Measurements from ENCODE around the gene ARHGAP15. TPM values are rescaled to one million over a fixed set of nuclear protein-coding genes. Genes with fewer than 3 reads are reported as not detected.

The ARHGAP15 gene
- polyA plus RNA-seq, 3 donors = 3.0 to 3.3 (median 3.2) TPM

DNA sequence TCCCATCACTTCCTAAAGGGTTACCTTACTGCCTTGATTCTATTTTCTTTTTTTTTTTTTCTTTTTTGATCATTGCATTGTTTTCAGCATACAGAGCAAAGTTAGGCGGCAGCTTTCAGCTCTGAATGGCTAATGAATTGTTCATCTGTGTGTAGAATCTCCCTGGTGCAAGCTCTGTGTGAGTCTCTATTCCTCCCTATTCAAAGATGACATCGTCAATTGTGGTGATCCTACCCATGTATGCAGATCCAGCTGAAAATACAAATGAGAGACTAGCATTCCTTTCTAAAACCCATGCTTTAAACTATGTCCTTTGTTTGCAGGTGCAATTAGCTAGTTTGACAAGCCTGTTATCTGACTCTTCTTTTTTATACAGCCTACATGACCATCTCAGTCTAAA, 539.0 kb downstream of the ARHGAP15 start:
- no peak for DNase-seq (ENCODE audit: extremely low read depth in 1 of 11, low read depth in 9 of 11, low spot score in 4 of 11)

- no peak for DNase-seq (ENCODE audit: extremely low read depth in 1 of 11, low read depth in 9 of 11, low spot score in 4 of 11)
Measured at GRCh38 chr2:143674051-143674450, 544.8 kb downstream of the ARHGAP15 start.

- no peak for DNase-seq (ENCODE audit: extremely low read depth in 1 of 11, low read depth in 9 of 11, low spot score in 4 of 11)
Measured at GRCh38 chr2:143675021-143675420, 545.8 kb downstream of the ARHGAP15 start.

DNA sequence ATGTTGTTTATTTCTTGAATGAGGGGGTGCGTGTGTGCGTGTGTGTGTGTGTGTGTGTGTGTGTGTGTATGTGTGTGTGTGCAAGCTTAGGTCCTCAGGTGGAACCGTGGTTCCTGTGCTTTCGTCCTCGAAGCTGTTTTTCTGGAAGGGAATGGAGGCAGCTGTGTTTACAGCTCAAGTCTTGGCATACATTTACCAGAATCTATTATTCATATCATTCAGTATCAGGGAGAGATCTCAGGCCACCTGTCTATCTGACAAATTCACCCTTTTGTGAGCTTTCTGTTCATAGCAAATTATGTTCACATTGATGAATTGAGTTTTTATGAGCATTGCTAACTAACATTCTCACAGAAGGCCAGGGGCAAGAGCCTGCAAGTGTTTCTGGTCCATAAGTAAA, 550.4 kb downstream of the ARHGAP15 start:
- no peak for DNase-seq (ENCODE audit: extremely low read depth in 1 of 11, low read depth in 9 of 11, low spot score in 4 of 11)

DNA sequence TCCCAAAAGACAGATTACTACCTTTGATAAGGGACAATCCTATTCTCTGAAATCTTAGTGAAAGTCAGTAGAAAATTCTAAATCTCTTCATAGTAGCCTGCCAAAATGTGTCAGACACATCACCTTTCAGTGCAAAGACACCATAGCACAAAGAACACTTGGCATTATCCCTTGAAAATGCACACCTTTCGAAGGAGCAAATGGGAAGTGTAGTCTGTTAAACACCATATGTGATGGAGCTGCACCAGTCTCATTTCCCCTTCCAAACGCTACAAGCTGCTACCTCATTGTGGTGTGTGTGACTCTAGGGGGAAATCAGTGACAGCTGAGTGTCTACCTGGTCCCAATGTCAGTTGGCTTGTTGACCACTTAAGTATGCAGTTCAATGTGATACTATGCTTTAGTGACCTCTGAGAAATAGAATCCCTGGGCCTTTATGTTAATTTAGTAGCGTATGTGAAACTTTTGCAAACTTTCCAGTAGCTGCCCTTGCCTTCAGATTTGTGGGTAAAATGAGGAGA, 551.7 kb downstream of the ARHGAP15 start:
- DNase-seq (ENCODE audit: extremely low read depth in 1 of 11, low read depth in 9 of 11, low spot score in 4 of 11) = no peak

DNA sequence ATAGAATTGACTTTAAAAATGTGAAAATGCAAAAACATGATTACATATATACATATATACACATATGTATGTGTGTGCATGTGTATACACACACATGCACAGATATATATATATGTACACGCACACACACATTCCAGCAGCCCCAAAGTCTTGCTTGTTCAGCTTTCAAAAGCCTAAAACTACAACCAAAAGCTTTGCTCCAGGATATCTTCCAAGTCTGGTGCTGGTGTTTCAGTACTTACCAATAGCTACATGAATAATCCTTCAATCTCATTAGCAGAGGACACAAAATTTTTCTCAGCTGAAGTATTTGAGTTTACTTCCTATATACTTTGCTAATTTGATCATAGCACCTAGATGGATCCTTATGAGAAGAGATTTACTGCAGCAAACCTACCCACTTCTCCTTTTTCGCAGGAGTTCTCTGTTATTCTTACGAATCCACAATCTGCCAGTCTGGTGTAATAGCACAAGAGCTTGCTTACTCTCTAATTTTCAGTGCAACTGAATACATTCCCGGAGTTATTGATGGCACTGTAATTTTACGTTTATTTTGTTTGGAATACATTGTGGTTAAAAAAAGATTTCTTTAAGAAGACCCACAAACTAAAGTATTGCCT, 553.3 kb downstream of the ARHGAP15 start:
- no peak for DNase-seq (ENCODE audit: extremely low read depth in 1 of 11, low read depth in 9 of 11, low spot score in 4 of 11)

DNA sequence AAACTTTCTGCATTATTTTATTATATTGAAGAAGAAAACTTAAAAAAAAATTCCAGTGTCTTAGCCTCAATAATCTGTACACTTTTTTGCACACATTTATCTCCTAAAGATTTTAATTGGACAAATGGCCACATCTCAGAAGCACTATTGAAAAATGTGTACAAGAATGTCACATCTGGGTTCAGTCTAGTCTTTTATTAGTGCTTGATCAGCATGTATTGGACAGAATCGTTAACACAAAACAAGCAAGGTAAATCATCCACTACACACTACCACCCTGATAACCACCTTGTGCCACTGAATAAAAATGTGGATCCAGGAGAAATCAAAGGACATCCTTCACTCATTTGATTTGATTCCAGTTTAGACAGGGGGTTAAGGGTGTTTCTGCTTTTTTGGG, 554.8 kb downstream of the ARHGAP15 start:
- no peak for DNase-seq (ENCODE audit: extremely low read depth in 1 of 11, low read depth in 9 of 11, low spot score in 4 of 11)

GRCh38 chr2:143684551-143685320, 555.5 kb downstream of the ARHGAP15 start:
- peak in 10 of 11 donors; percentile 50 to 83 (median 66) for DNase-seq (ENCODE audit: extremely low read depth in 1 of 11, low read depth in 9 of 11, low spot score in 4 of 11)

- DNase-seq (ENCODE audit: extremely low read depth in 1 of 11, low read depth in 9 of 11, low spot score in 4 of 11) = no peak
Measured at GRCh38 chr2:143685421-143686078, 556.3 kb downstream of the ARHGAP15 start.

GRCh38 chr2:143686585-143687164, 557.5 kb downstream of the ARHGAP15 start:
- peak in 2 of 11 donors; percentile 28 to 37 for DNase-seq (ENCODE audit: extremely low read depth in 1 of 11, low read depth in 9 of 11, low spot score in 4 of 11)

DNA sequence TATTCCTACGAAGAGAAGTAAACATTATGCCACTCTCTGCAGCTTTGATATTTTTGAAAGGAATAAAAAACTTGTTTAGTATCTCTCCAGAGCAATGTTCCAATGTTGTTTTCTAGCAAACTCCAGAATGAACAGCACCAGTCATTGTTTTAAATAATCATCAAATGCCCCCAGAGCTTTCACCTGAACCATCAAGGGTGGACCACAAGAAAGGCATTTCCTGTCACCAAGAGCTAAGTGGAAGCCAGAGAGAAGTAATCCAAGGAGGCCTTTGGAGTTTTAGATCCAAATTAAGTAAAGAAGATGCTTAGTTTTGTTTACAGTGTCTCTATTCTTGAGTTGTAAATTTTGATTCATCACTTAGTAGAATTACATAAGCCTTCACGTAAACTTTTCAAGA, 559.0 kb downstream of the ARHGAP15 start:
- DNase-seq (ENCODE audit: extremely low read depth in 1 of 11, low read depth in 9 of 11, low spot score in 4 of 11) = no peak

DNA sequence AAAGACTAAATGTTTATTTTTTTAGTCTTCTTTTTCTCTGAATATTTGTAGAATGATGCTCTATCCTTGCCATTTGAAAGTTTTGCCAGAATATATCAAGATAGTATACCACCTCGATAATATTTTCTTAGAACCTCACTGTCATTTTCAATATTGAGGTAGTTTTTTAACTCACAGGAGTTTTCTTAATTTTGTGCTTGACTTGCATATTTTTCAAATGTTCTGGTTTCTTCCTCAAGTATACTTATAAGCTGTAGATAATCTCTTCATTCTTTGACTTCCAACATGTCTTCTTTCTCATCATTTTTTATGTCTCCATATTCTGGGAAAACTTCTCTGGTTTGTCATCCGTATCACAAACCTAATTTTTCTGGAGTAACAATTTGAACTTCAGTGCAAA, 559.6 kb downstream of the ARHGAP15 start:
- no peak for DNase-seq (ENCODE audit: extremely low read depth in 1 of 11, low read depth in 9 of 11, low spot score in 4 of 11)

GRCh38 chr2:143689541-143689940, 560.3 kb downstream of the ARHGAP15 start:
- DNase-seq (ENCODE audit: extremely low read depth in 1 of 11, low read depth in 9 of 11, low spot score in 4 of 11) = no peak

GRCh38 chr2:143690235-143690634, 561.0 kb downstream of the ARHGAP15 start:
- DNase-seq (ENCODE audit: extremely low read depth in 1 of 11, low read depth in 9 of 11, low spot score in 4 of 11) = no peak

DNA sequence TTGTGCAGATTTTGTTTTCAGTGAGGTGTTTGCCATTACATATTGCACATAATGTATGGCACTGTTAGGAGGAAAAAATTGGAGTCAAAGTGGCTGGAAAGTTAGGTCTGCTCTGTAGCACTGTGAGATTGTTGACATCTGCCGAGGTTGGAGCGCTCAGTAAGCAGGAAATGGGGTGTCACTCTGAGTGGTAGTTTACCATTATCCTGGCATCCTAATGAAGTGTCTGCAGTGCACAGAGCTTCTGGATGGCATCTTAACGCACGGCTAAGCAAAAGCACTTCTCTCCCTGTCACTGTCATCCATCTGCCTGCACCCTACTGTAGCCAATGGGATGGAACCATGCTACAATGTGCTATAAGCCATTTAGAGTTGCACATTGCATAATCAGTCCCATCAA, 561.9 kb downstream of the ARHGAP15 start:
- DNase-seq (ENCODE audit: extremely low read depth in 1 of 11, low read depth in 9 of 11, low spot score in 4 of 11) = no peak

GRCh38 chr2:143692162-143692561, 562.9 kb downstream of the ARHGAP15 start:
- DNase-seq (ENCODE audit: extremely low read depth in 1 of 11, low read depth in 9 of 11, low spot score in 4 of 11) = no peak

DNA sequence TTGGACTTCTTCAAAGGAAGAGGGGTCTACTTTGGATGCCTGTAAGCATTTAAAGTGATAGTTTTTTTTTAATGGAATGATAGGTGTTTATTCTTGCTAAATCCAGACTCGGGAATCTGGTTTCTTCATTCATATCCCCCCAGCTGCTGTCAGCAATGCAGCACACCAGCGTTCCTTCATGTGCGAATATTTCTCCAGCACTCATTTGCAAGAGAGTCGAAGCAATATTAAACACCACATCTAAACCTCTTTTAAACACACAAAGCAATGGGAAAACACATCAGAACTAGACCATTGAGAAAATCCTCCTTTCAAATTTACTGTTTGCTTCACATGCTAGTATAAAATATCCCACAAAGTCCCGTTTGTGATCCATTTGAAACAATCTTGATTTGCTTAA, 563.7 kb downstream of the ARHGAP15 start:
- no peak for DNase-seq (ENCODE audit: extremely low read depth in 1 of 11, low read depth in 9 of 11, low spot score in 4 of 11)

DNA sequence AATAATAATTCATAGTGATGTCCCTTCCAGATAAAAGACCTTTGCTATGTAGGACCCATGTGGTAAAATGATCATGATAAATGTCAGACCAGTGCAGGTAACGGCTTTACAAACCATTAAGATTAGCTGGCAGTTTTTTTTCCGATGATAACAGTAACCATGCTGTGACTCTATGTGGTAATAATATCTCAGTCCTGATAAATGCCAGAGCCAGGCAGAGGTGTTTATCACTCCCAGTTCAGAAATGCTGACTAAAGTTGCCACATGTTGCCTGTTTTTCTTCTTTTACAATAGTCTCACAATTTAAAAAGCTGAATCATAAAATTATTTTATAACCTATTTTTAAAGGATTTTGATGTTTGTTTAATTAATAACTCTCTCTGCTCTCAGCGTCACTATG, 565.1 kb downstream of the ARHGAP15 start:
- DNase-seq (ENCODE audit: extremely low read depth in 1 of 11, low read depth in 9 of 11, low spot score in 4 of 11) = no peak

DNA sequence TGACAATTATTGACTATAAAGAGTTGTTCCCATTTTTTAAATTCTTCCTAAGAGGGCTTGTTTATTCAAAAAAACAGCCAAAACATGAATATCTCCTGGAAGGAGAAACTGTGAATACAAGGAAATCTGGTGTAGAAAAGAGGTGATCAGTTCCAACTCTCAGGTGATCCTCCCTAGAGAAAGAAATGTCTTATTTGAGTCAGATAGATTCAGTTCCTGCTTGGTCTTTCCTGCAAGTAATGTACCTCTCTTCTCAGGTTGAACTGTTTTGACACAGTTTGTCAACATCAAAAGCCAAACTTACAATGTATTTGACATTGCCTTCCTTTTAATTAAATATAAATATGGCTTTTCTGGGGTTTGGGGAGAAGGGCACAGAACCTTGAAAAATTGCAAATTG, 567.4 kb downstream of the ARHGAP15 start:
- no peak for DNase-seq (ENCODE audit: extremely low read depth in 1 of 11, low read depth in 9 of 11, low spot score in 4 of 11)

GRCh38 chr2:143697744-143698143, 568.5 kb downstream of the ARHGAP15 start:
- no peak for DNase-seq (ENCODE audit: extremely low read depth in 1 of 11, low read depth in 9 of 11, low spot score in 4 of 11)

Measured in renal cortex interstitium (tissue), 11 donors.